Measurements from ENCODE around the gene ATP5MC2.

The ATP5MC2 gene

GRCh38 chr12:53713516-53713915 lies 37.6 kb upstream of the ATP5MC2 start:
- TF ChIP-seq CTCF (IDR thresholded peaks at IDR 0.05; ENCODE audit: extremely low read depth, insufficient read depth, missing control alignments), result no peak
- no peak for DNase-seq (ENCODE audit: low spot score)
- in situ Hi-C loops (cut with MboI; ENCODE audit: low pct_unique_long_range_greater_than_20kb, low sequenced_read_pairs, unreplicated experiment), result no loop called here

- in situ Hi-C loops (cut with MboI; ENCODE audit: low pct_unique_long_range_greater_than_20kb, low sequenced_read_pairs, unreplicated experiment), result no loop called here
- TF ChIP-seq CTCF (IDR thresholded peaks at IDR 0.05; ENCODE audit: extremely low read depth, insufficient read depth, missing control alignments), result no peak
- no peak for DNase-seq (ENCODE audit: low spot score)
Measured at GRCh38 chr12:53712059-53712643, 36.3 kb upstream of the ATP5MC2 start.

GRCh38 chr12:53710091-53710490 lies 34.2 kb upstream of the ATP5MC2 start:
- no peak for DNase-seq (ENCODE audit: low spot score)
- no peak for TF ChIP-seq CTCF (IDR thresholded peaks at IDR 0.05; ENCODE audit: extremely low read depth, insufficient read depth, missing control alignments)
- in situ Hi-C loops (cut with MboI; ENCODE audit: low pct_unique_long_range_greater_than_20kb, low sequenced_read_pairs, unreplicated experiment), result no loop called here

- in situ Hi-C loops (cut with MboI; ENCODE audit: low pct_unique_long_range_greater_than_20kb, low sequenced_read_pairs, unreplicated experiment), result no loop called here
- DNase-seq (ENCODE audit: low spot score), result no peak
- no peak for TF ChIP-seq CTCF (IDR thresholded peaks at IDR 0.05; ENCODE audit: extremely low read depth, insufficient read depth, missing control alignments)
Measured at GRCh38 chr12:53709671-53710070, 33.8 kb upstream of the ATP5MC2 start.

- no peak for DNase-seq (ENCODE audit: low spot score)
- no peak for TF ChIP-seq CTCF (IDR thresholded peaks at IDR 0.05; ENCODE audit: extremely low read depth, insufficient read depth, missing control alignments)
- in situ Hi-C loops (cut with MboI; ENCODE audit: low pct_unique_long_range_greater_than_20kb, low sequenced_read_pairs, unreplicated experiment), result no loop called here
Measured at GRCh38 chr12:53706080-53706479, 30.2 kb upstream of the ATP5MC2 start.

- in situ Hi-C loops (cut with MboI; ENCODE audit: low pct_unique_long_range_greater_than_20kb, low sequenced_read_pairs, unreplicated experiment), result loop anchor here (5.0 kb wide), 1 partner anchor 39 kb away; no protein-coding TSS in a partner anchor
- DNase-seq (ENCODE audit: low spot score), result no peak
- no peak for TF ChIP-seq CTCF (IDR thresholded peaks at IDR 0.05; ENCODE audit: extremely low read depth, insufficient read depth, missing control alignments)
Measured at GRCh38 chr12:53703756-53704155, 27.9 kb upstream of the ATP5MC2 start.

Data from GM13977 (cell line).